Nephron (organoid): Measurements from ENCODE around the gene LTB4R2.

ENCODE experiments used
- H3K27ac Mint-ChIP-seq, 3 experiments: 2 replicates each; pipeline ENCODE4 v1.8.0; 2020; ENCODE audit warnings: mixed read lengths in 3 of 3, mild to moderate bottlenecking in 2 of 3, moderate library complexity in 1 of 3
- H3K27me3 Mint-ChIP-seq: 2 replicates; pipeline ENCODE4 v1.8.0; 2021; ENCODE audit warnings: low read depth, mild to moderate bottlenecking, moderate library complexity, mixed read lengths
- H3K36me3 Mint-ChIP-seq: 2 replicates; pipeline ENCODE4 v1.8.0; 2020; ENCODE audit warnings: low read depth, mixed read lengths
- H3K4me1 Mint-ChIP-seq: 2 replicates; pipeline ENCODE4 v1.8.0; 2020; ENCODE audit warnings: mixed read lengths
- H3K4me3 Mint-ChIP-seq, 3 experiments: 2 replicates each; pipeline ENCODE4 v1.8.0; 2020; ENCODE audit warnings: mild to moderate bottlenecking in 3 of 3, mixed read lengths in 3 of 3, moderate library complexity in 2 of 3
- H3K9me3 Mint-ChIP-seq: 2 replicates; pipeline ENCODE4 v1.8.0; 2020; ENCODE audit warnings: mixed read lengths
- TF ChIP-seq, protein P1 (sequence below), 3 experiments: fragments of 200-600 bp; sonication (generic); IDR thresholded peaks; one replicate each; pipeline ENCODE4 v1.5.0; 2021; ENCODE audit warnings: antibody characterized with exemption in 3 of 3; ENCODE audit not compliant: unreplicated experiment in 3 of 3

Gene LTB4R2

GRCh38 chr14:24269910-24270536 lies 39.9 kb upstream of the LTB4R2 start:
- H3K27ac Mint-ChIP-seq = no peak overlapping the region
- H3K9me3 Mint-ChIP-seq = no peaks in the 10 kb centered on the region
- H3K27me3 Mint-ChIP-seq = no peaks in the 10 kb centered on the region
- peaks cover 5% of the 10 kb centered on the region for H3K36me3 Mint-ChIP-seq
- peaks cover 14% of the 10 kb centered on the region for H3K4me1 Mint-ChIP-seq
- H3K4me3 Mint-ChIP-seq = peak overlapping the region; percentile 90 to 96 (median 95)
- TF ChIP-seq, protein P1, sequence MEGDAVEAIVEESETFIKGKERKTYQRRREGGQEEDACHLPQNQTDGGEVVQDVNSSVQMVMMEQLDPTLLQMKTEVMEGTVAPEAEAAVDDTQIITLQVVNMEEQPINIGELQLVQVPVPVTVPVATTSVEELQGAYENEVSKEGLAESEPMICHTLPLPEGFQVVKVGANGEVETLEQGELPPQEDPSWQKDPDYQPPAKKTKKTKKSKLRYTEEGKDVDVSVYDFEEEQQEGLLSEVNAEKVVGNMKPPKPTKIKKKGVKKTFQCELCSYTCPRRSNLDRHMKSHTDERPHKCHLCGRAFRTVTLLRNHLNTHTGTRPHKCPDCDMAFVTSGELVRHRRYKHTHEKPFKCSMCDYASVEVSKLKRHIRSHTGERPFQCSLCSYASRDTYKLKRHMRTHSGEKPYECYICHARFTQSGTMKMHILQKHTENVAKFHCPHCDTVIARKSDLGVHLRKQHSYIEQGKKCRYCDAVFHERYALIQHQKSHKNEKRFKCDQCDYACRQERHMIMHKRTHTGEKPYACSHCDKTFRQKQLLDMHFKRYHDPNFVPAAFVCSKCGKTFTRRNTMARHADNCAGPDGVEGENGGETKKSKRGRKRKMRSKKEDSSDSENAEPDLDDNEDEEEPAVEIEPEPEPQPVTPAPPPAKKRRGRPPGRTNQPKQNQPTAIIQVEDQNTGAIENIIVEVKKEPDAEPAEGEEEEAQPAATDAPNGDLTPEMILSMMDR (IDR thresholded peaks at IDR 0.05; ENCODE audit: unreplicated experiment in 3 of 3) = no peak

GRCh38 chr14:24270537-24271133 lies 39.3 kb upstream of the LTB4R2 start:
- TF ChIP-seq, protein P1 (IDR thresholded peaks at IDR 0.05; ENCODE audit: unreplicated experiment in 3 of 3) = no peak
- H3K27ac Mint-ChIP-seq = peak overlapping the region; percentile 46 to 97 (median 97)
- no peaks in the 10 kb centered on the region for H3K9me3 Mint-ChIP-seq
- peaks cover 14% of the 10 kb centered on the region for H3K4me1 Mint-ChIP-seq
- peaks cover 5% of the 10 kb centered on the region for H3K36me3 Mint-ChIP-seq
- no peaks in the 10 kb centered on the region for H3K27me3 Mint-ChIP-seq
- H3K4me3 Mint-ChIP-seq = peak overlapping the region; percentile 90 to 96 (median 95)

GRCh38 chr14:24271134-24271833 lies 38.7 kb upstream of the LTB4R2 start, which contains the start of gene RABGGTA:
Gene RABGGTA, minus strand, starts transcription at chr14:24271597. Its CDS starts 482 bp downstream, at chr14:24271115.
- TF ChIP-seq, protein P1 (IDR thresholded peaks at IDR 0.05; ENCODE audit: unreplicated experiment in 3 of 3) = peak; percentile 70 to 75 (median 71)
- peak within 1 kb of the TSS; percentile 46 to 97 (median 97) for H3K27ac Mint-ChIP-seq
- no peaks in the 10 kb centered on the region for H3K27me3 Mint-ChIP-seq
- peak within 1 kb of the TSS; percentile 90 to 96 (median 95) for H3K4me3 Mint-ChIP-seq
- peaks cover 14% of the 10 kb centered on the region for H3K4me1 Mint-ChIP-seq
- H3K9me3 Mint-ChIP-seq = no peaks in the 10 kb centered on the region
- H3K36me3 Mint-ChIP-seq = peaks cover 5% of the 10 kb centered on the region

DNA sequence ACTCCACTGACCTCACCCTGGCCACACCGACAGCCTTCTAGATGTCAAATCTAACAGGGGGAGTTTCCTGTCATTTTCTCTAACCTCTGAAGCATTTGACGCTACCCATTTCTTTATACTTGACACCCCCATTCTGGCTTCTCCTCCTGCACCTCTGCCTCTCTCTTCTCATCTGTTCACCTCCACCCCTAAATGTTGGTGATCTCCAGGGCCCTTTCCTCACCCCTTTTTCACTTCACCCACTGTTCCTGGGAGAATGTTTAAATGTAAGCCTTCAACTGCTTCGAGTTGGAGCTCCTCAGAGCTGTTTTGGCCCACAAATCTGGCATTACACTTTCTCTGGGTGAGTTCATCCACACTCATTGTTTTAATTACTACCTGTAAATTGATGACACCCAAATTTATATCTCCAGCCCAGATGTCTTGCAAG lies 38.1 kb upstream of the LTB4R2 start:
- H3K27me3 Mint-ChIP-seq = no peaks in the 10 kb centered on the region
- peaks cover 5% of the 10 kb centered on the region for H3K36me3 Mint-ChIP-seq
- TF ChIP-seq, protein P1 (IDR thresholded peaks at IDR 0.05; ENCODE audit: unreplicated experiment in 3 of 3) = no peak
- H3K4me3 Mint-ChIP-seq = peak overlapping the region; percentile 90 to 92 (median 91)
- no peaks in the 10 kb centered on the region for H3K9me3 Mint-ChIP-seq
- H3K27ac Mint-ChIP-seq = peak overlapping the region; percentile 46 to 88 (median 78)
- H3K4me1 Mint-ChIP-seq = peaks cover 14% of the 10 kb centered on the region

DNA sequence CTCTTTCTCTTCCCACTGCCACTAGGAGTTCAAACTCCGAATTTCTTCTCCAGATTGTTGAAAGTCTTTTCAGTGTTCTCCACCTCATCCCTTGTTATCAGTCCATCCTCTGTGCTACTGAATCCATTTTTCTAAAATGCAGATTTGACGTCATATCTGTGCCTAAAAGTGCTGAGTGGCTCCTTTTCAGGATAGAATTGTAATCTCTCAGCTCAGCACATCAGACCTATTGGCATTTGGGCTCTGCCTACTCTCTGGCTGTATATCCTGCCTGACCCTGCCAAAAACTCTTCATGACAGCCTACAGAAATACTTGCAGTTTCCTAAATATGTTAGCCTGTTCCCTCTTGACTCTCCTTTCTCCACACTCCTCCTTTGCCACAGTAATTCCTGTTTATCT lies 37.5 kb upstream of the LTB4R2 start:
- TF ChIP-seq, protein P1 (IDR thresholded peaks at IDR 0.05; ENCODE audit: unreplicated experiment in 3 of 3) = no peak
- Mint-ChIP-seq H3K27me3 (no peaks in the 10 kb centered on the region), H3K9me3 (no peaks in the 10 kb centered on the region), H3K4me3 (peak overlapping the region; percentile 90 to 92 (median 91)), H3K36me3 (no peaks in the 10 kb centered on the region), H3K27ac (peak overlapping the region; percentile 46 to 88 (median 78)), H3K4me1 (peaks cover 14% of the 10 kb centered on the region)
